ENCODE measurements around the gene SVOP.
"Not testable (repeated sequence)": the region's sequence is repeated elsewhere in the genome, so short reads cannot be mapped to it uniquely, and the experiment has no call there.

Gene SVOP

DNA sequence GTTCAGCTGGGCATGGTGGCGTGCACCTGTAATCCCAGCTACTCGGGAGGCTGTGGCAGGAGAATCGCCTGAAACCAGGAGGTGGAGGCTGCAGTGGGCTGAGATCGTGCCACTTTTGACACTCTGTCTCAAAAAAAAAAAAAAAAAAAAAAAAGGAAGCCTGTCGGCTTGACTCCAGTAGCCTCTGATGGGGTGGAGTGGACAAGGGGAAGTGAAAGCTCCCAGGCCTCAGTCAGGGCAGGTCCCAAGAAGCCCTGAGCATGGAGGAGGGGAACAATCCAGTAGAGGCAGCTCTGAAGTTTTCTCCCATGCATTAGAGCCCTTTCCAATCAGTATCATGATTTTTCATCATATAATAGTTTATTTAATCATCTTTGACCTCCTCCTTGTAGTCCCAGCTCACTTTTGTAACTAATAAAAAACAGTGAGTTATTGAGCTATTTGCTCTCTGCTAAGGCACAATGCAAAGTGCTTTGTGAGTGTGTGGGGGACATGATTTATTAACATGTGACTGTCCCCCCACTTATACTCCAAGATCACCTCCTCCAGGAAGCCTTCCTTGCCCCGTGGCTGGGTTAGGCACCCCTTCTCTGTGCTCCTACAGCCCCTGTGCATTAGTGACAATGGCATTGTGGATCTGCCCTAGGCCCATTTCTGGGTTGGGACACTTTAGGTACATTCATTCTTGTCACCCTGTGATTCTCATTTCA lies 158.8 kb downstream of the SVOP start:
- TF ChIP-seq, protein P1, sequence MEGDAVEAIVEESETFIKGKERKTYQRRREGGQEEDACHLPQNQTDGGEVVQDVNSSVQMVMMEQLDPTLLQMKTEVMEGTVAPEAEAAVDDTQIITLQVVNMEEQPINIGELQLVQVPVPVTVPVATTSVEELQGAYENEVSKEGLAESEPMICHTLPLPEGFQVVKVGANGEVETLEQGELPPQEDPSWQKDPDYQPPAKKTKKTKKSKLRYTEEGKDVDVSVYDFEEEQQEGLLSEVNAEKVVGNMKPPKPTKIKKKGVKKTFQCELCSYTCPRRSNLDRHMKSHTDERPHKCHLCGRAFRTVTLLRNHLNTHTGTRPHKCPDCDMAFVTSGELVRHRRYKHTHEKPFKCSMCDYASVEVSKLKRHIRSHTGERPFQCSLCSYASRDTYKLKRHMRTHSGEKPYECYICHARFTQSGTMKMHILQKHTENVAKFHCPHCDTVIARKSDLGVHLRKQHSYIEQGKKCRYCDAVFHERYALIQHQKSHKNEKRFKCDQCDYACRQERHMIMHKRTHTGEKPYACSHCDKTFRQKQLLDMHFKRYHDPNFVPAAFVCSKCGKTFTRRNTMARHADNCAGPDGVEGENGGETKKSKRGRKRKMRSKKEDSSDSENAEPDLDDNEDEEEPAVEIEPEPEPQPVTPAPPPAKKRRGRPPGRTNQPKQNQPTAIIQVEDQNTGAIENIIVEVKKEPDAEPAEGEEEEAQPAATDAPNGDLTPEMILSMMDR (IDR thresholded peaks at IDR 0.05; ENCODE audit: low read depth, low read length, missing control alignments) = no peak
- in situ Hi-C loops (cut with HindIII; ENCODE audit: low sequenced_read_pairs) = no loop called here
- H3K4me3 ChIP-seq (ENCODE audit: low read depth, low read length) = no peak overlapping the region
- no peak for DNase-seq (ENCODE audit: low read depth)

DNA sequence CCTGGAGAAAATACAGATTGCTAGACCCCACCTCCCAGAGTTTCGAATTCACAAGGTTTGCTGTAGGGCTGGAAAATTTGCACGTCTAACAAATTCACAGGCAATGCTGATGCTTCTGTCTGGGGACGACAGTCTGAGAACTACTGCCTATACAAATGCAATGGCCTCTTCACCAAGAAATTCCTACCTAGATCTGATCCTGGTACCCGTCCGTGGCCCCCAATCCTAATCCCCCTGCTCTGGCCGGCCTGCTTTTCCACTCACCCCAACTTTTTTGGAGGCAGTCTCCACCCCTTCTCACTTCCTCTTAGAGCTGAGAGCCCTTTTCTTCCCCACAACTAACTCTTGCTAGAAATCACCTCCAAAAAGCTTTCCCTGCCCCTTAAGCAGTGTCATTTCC lies 160.4 kb downstream of the SVOP start:
- in situ Hi-C loops (cut with HindIII; ENCODE audit: low sequenced_read_pairs) = no loop called here

DNA sequence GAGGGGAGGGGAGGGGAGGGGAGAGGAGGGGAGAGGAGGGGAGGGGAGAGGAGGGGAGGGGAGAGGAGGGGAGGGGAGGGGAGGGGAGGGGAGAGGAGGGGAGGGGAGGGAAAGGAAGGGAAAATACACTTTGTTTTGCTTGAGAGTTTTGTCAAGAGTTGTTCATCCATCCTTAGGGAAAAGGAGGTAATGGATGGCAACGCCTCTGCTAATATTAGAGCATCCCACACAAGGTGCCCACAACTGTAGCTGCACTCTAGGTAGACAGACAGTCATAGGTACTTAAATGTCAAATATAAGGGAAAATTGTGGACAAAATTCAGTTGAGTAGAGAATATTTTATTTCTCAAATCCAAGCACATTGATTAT lies 161.0 kb downstream of the SVOP start:
- TF ChIP-seq, protein P1 (IDR thresholded peaks at IDR 0.05; ENCODE audit: low read depth, low read length, missing control alignments) = no peak
- in situ Hi-C loops (cut with HindIII; ENCODE audit: low sequenced_read_pairs) = no loop called here
- H3K4me3 ChIP-seq (ENCODE audit: low read depth, low read length) = no peak overlapping the region
- DNase-seq (ENCODE audit: low read depth) = no peak

More for the DNA sequence above, 160.4 kb downstream of the SVOP start:
- no peak for DNase-seq (ENCODE audit: low read depth)
- no peak overlapping the region for H3K4me3 ChIP-seq (ENCODE audit: low read depth, low read length)
- TF ChIP-seq, protein P1 (IDR thresholded peaks at IDR 0.05; ENCODE audit: low read depth, low read length, missing control alignments) = no peak

DNA sequence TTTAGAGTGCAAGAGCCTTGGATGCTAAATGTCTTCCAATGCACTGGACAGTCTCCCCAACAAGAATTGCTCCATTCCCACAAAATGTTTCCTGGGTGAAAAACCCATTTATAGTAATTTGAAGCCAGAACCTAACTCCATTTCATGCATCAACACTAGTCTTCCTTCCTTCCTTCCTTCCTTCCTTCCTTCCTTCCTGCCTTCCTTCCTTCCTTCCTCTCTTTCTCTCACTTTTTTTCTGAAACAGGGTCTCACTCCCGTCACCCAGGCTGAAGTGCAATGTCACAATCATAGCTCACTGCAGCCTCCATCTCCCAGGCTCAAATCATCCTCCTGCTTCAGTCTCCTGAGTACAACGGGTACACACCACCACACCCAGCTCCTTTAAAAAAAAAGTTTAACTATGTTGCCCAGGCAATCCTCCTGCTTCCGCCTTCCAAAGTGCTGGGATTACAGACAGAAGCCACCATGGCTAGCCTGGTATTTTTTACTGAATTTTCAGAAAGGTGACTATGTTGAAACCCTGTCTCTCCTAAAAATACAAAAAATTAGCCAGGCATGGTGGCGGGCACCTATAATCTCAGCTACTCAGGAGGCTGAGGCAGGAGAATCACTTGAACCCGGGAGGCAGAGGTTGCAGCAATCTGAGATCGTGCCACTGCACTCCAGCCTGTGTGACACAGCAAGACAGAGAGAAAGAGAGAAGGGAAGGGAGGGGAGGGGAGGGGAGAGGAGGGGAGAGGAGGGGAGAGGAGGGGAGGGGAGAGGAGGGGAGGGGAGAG lies 161.5 kb downstream of the SVOP start:
- H3K4me3 ChIP-seq (ENCODE audit: low read depth, low read length); DNase-seq (ENCODE audit: low read depth); in situ Hi-C loops (cut with HindIII; ENCODE audit: low sequenced_read_pairs): not testable (repeated sequence)

DNA sequence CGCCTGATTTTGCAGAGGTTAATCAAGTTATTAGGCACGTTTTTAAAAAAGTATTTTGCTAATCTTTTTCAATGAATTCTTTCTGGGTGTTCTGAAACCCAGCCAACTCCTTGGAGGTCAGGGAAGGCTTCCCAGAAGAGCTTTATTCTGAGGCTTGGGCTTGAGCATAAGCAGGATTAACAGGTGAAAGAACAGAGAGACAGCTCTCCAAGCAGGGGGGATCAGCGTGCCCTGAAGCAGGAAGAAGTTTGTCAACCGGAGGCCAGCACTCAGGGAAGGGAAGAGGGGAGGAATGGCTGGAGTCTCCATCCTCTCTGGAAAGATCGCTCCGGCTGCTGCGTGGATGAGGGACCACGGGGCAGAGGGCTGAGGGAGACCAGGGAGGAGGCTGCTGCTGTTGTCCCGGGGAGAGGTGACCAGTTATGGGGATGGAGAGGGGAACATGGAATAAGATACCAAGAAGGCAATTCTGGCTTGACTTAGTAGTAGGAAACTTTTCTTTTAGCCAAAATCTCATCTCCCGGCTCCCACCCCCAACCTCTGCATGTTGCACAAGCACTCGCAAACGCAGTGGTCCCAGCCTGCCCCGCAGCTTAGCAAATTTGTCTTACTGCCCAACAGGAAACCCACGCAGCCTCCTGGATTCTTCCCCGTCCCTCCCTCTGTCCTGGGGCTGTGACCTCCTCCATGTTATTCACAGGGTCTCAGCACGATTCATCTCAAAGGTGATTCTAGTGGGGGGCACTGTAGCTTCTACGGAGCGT lies 162.4 kb downstream of the SVOP start:
- TF ChIP-seq, protein P1 (IDR thresholded peaks at IDR 0.05; ENCODE audit: low read depth, low read length, missing control alignments) = no peak
- in situ Hi-C loops (cut with HindIII; ENCODE audit: low sequenced_read_pairs) = no loop called here
- peak overlapping the region; percentile 41 for H3K4me3 ChIP-seq (ENCODE audit: low read depth, low read length)
- no peak for DNase-seq (ENCODE audit: low read depth)

Data from astrocyte of the cerebellum (primary cell).